Rectal smooth muscle tissue (tissue), 1 donor: ENCODE measurements around the gene WWOX.

ENCODE experiments used
- H3K27ac ChIP-seq: one replicate; pipeline ENCODE4 v1.7.0; 2013; ENCODE audit warnings: low read depth, low read length, inconsistent platforms
- H3K27me3 ChIP-seq: one replicate; pipeline ENCODE4 v1.7.0; 2013; ENCODE audit warnings: low read length; ENCODE audit not compliant: control insufficient read depth, insufficient read depth
- H3K36me3 ChIP-seq: one replicate; pipeline ENCODE4 v1.7.0; 2013; ENCODE audit warnings: low read length; ENCODE audit not compliant: control insufficient read depth, insufficient read depth
- H3K4me1 ChIP-seq: one replicate; pipeline ENCODE4 v1.7.0; 2013; ENCODE audit warnings: low read length; ENCODE audit not compliant: control insufficient read depth, insufficient read depth
- H3K4me3 ChIP-seq: one replicate; pipeline ENCODE4 v1.7.0; 2013; ENCODE audit warnings: low read length
- H3K9ac ChIP-seq: one replicate; pipeline ENCODE4 v1.7.0; 2013; ENCODE audit warnings: low read length

WWOX gene

DNA sequence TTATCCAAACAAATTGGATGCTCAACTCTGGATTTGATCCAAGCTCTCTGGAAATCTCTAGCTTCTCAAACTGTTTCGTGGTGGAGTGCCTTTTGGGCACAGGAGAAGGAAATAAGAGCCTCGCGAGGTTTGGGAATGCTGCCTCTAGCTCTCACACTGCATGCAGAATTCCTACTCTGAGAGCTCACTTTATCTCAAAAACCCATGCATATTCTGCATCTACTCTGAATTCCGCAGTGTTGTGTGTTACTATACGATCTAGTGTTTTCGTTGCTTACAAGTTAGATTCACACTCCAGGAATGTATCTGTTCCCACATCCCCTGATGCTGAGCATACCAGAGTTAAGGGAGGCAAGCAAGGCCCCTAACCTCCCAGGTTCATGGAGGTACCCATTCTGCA, 462.7 kb downstream of the WWOX start:
- Histone ChIP-seq H3K27ac (no peak overlapping the region), H3K9ac (no peak overlapping the region), H3K36me3 (no peaks in the 10 kb centered on the region), H3K27me3 (no peaks in the 10 kb centered on the region), H3K4me1 (no peaks in the 10 kb centered on the region), H3K4me3 (no peak overlapping the region)

DNA sequence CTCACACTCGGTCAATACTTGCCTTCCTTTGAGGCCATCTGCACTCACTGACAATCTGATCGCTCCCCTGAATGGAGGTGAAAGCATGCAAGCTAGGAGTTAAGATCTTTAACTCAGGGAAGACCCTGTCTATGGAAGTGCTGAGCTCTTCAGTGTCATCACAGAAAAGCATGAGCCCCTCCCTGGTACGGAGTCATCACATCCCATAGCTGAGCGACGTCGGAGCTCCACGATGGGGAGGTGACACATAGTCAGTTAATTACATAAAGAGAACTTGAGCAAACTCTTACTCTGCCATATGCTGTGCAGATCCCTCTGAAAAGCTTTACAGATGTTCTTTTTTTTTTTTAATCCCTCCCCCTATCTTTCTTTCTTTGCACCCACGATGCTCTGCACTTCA, 463.2 kb downstream of the WWOX start:
- Histone ChIP-seq H3K4me1 (no peaks in the 10 kb centered on the region), H3K36me3 (no peaks in the 10 kb centered on the region), H3K9ac (no peak overlapping the region), H3K27me3 (no peaks in the 10 kb centered on the region), H3K4me3 (no peak overlapping the region), H3K27ac (no peak overlapping the region)

- Histone ChIP-seq H3K9ac (no peak overlapping the region), H3K4me3 (no peak overlapping the region), H3K27ac (no peak overlapping the region), H3K27me3 (no peaks in the 10 kb centered on the region), H3K4me1 (no peaks in the 10 kb centered on the region), H3K36me3 (no peaks in the 10 kb centered on the region)
Observed at GRCh38 chr16:78563905-78564304, 464.5 kb downstream of the WWOX start.

GRCh38 chr16:78566397-78567073, 467.1 kb downstream of the WWOX start:
- Histone ChIP-seq H3K27ac (no peak overlapping the region), H3K27me3 (no peaks in the 10 kb centered on the region), H3K36me3 (no peaks in the 10 kb centered on the region), H3K4me1 (no peaks in the 10 kb centered on the region), H3K4me3 (no peak overlapping the region), H3K9ac (no peak overlapping the region)

DNA sequence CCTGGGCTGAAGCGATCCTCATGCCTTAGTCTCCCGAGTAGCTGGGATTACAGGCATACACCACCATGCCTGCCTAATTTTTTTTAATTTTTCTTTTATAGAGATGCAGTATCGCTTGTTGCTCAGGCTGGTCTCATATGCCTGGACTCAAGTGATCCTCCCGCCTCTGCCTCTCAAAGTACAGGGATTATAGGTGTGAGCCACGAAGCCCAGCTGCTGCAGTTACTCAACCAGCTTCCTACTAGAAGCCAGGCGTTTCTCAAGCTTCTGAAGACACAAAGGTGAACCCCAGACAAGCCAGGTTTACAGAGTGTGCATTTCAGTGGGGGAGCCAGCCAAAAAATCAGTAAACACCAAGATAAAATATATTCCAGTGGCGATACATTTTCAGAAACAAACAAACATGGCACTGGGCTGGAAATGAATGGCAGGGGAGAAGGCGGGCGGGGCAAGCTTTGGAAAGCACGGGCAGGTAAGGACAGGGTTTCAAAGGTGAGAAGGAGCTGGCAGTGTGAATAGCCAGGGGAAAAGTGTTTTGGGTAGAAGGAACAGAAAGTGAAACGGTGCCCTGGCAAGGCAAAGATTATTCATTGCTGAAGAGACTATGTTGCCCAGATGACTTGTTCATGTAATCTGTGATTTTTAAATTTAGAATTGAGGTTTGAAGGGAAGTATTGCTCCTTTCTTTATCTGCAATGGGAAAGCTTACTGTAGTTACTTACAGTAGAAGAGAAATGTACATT, 471.1 kb downstream of the WWOX start:
- H3K9ac ChIP-seq, result no peak overlapping the region
- H3K27me3 ChIP-seq, result no peaks in the 10 kb centered on the region
- H3K4me3 ChIP-seq, result no peak overlapping the region
- H3K27ac ChIP-seq, result no peak overlapping the region
- no peaks in the 10 kb centered on the region for H3K36me3 ChIP-seq
- no peaks in the 10 kb centered on the region for H3K4me1 ChIP-seq

DNA sequence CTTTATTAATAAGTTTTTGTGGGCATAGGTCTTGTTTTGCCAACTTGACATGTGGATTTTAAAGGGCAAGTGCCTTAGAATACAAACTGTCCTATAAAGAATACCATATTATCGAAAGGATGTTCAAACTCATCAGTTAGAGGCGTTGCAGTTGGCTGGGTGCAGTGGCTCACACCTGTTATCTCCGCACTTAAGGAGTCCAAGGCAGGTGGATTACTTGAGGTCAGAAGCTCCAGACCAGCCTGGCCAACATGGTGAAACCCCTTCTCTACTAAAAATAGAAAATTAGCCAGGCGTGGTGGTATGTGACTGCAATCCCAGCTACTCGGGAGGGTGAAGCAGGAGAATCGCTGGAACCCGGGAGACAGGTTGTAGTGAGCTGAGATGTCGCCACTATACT, 472.0 kb downstream of the WWOX start:
- no peaks in the 10 kb centered on the region for H3K36me3 ChIP-seq
- no peaks in the 10 kb centered on the region for H3K4me1 ChIP-seq
- H3K27ac ChIP-seq, result no peak overlapping the region
- no peak overlapping the region for H3K9ac ChIP-seq
- no peak overlapping the region for H3K4me3 ChIP-seq
- H3K27me3 ChIP-seq, result no peaks in the 10 kb centered on the region

GRCh38 chr16:78571898-78572358, 472.5 kb downstream of the WWOX start:
- H3K27ac ChIP-seq, result no peak overlapping the region
- no peaks in the 10 kb centered on the region for H3K27me3 ChIP-seq
- no peak overlapping the region for H3K9ac ChIP-seq
- H3K4me3 ChIP-seq, result no peak overlapping the region
- H3K4me1 ChIP-seq, result no peaks in the 10 kb centered on the region
- no peaks in the 10 kb centered on the region for H3K36me3 ChIP-seq

DNA sequence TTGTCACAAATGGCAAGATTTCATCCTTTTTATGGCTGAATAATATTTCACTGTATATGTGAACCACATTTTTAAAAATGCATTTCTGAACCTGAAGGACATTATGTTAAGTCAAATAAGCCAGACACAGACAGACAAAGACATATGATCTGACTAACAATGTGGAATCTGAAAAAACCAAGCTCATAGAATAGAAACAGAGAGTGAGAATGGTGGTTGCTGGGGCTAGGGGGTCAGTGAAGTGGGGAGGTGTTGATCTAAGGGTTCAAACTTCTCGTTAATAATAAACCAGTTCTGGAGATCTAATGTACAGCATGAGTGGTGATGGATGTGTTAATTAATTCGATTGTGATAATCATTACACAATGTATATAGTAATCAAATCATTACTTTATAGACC, 475.1 kb downstream of the WWOX start:
- no peak overlapping the region for H3K9ac ChIP-seq
- no peaks in the 10 kb centered on the region for H3K4me1 ChIP-seq
- H3K36me3 ChIP-seq, result no peaks in the 10 kb centered on the region
- H3K27me3 ChIP-seq, result no peaks in the 10 kb centered on the region
- H3K27ac ChIP-seq, result no peak overlapping the region
- no peak overlapping the region for H3K4me3 ChIP-seq

DNA sequence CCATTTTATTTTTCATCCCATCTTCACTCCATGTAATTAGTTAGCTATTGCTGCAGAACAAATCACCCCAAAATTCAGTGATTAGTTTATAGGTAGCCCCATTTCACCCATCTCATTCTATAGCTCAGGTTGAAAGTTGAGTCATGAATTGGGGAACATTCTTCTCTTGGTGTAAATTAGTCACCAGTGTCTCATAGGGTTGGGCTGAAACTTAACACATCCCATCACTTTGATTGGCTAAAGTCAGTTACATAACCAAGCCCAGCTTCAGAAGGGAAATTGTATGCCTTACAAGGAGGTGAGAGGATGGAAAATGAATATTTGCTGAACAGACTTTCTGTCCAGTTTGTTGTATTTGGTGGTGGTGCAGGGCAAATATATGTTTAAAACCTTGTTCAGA, 477.5 kb downstream of the WWOX start:
- no peaks in the 10 kb centered on the region for H3K4me1 ChIP-seq
- H3K27me3 ChIP-seq, result no peaks in the 10 kb centered on the region
- no peaks in the 10 kb centered on the region for H3K36me3 ChIP-seq
- H3K4me3 ChIP-seq, result no peak overlapping the region
- no peak overlapping the region for H3K9ac ChIP-seq
- no peak overlapping the region for H3K27ac ChIP-seq

GRCh38 chr16:78577630-78578029, 478.2 kb downstream of the WWOX start:
- no peak overlapping the region for H3K27ac ChIP-seq
- H3K9ac ChIP-seq, result no peak overlapping the region
- H3K27me3 ChIP-seq, result no peaks in the 10 kb centered on the region
- H3K4me1 ChIP-seq, result no peaks in the 10 kb centered on the region
- no peak overlapping the region for H3K4me3 ChIP-seq
- H3K36me3 ChIP-seq, result no peaks in the 10 kb centered on the region

DNA sequence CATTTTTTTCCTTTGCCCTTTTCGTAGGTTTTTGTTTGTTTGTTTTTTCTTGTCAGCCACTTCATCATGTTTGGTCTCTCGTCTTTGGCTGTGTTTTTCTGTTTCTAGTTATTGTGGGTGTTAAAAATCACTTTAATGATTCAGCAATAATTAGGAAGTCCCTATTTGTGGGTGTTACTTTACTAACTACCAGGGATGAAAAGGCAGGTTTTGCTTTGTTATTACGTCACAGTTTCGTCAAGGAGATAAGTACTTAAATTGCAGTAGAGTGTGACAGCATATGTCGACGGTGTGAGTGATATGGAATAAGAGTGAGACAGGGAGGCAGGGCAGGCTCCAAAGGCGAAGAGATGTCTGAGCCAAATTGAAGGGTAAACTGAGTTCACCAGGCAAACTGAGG, 479.6 kb downstream of the WWOX start:
- H3K4me3 ChIP-seq, result no peak overlapping the region
- no peak overlapping the region for H3K9ac ChIP-seq
- H3K4me1 ChIP-seq, result no peaks in the 10 kb centered on the region
- no peak overlapping the region for H3K27ac ChIP-seq
- H3K36me3 ChIP-seq, result no peaks in the 10 kb centered on the region
- no peaks in the 10 kb centered on the region for H3K27me3 ChIP-seq

DNA sequence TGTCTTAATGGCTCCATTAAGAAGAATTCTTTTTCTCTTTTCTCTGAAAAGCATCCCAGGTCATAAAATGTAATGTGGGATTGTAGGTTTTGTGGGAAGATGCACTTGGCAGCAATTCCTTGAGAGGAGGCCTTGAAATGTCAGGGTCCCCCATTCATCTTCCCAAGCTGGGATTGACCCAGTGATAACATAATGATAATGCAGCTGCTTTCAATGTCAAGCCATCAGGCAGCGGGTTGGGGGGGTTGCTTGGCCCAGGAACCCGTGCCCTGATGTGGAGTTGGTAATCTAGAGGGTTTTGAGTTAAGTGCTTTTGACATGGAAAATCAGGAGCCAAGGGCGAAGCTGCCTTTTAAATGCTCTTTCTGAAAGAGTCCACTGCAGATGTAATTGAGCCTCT, 484.0 kb downstream of the WWOX start:
- Histone ChIP-seq H3K4me1 (no peaks in the 10 kb centered on the region), H3K9ac (no peak overlapping the region), H3K4me3 (no peak overlapping the region), H3K27me3 (no peaks in the 10 kb centered on the region), H3K36me3 (no peaks in the 10 kb centered on the region), H3K27ac (no peak overlapping the region)
